HepG2 (cell line): ENCODE results near the gene DSCAML1. TPM values are rescaled to one million over a fixed set of nuclear protein-coding genes. Genes with fewer than 3 reads are reported as not detected.

Experiments used
- ATAC-seq: fragments of 200-7000 bp; cut with Tn5 transposase; 3 replicates; pipeline ENCODE4 v1.9.1; 2020; ENCODE audit warnings: mild to moderate bottlenecking, moderate library complexity
- BruUV-seq: library from RNA; stranded (reverse); fragments of 400-500 nt; replicated peaks from 2 replicates; lab custom pipeline; 2021; lab: Mats Ljungman, UMichigan
- CTCF ChIA-PET: fragments of 300-600 bp; formaldehyde crosslinking; extraction: SDS; loops from one replicate; lab custom pipeline; 2021; ENCODE audit warnings: low total read pairs, inconsistent platforms, low intra/inter-chr PET ratio; lab: Yijun Ruan, JAX
- POLR2A ChIA-PET: fragments of 350-600 bp; sonication (Branson Sonifier 250); formaldehyde crosslinking; loops from one replicate; lab custom pipeline; 2020; ENCODE audit warnings: antibody characterized with exemption, inconsistent platforms; lab: Yijun Ruan, JAX
- DNase-seq: peaks from one replicate; pipeline ENCODE4 v3.0.0-alpha.2; 2015; ENCODE audit warnings: low spot score
- FAIRE-seq: peaks from 3 replicates; lab custom pipeline; 2011; peaks lifted over from hg19 to GRCh38; lab: Jason Lieb, UNC
- H2AFZ ChIP-seq: one replicate; pipeline ENCODE4 v1.6.1; 2011; ENCODE audit warnings: low read length, inconsistent platforms
- H3K27ac ChIP-seq: fragments of 300-600 bp; 3 replicates; pipeline ENCODE4 v1.8.0; 2011; ENCODE audit warnings: mixed run types, mild to moderate bottlenecking, mixed read lengths, low read length, inconsistent platforms; ENCODE audit not compliant: insufficient read depth; ENCODE audit errors: extremely low read length
- H3K27me3 ChIP-seq, 2 experiments: fragments of 200-600 bp in 1 of 2; 2 replicates in 1 of 2; 3 replicates in 1 of 2; pipeline versions ENCODE4 v1.6.0 to v1.8.0; 2011; ENCODE audit warnings: low read length in 2 of 2, mild to moderate bottlenecking in 2 of 2, moderate library complexity in 2 of 2, inconsistent platforms in 1 of 2; ENCODE audit not compliant: insufficient read depth in 2 of 2, control insufficient read depth in 1 of 2
- H3K36me3 ChIP-seq, 2 experiments: fragments of 200-600 bp in 1 of 2; replicated peaks in 1 of 2; 2 replicates in 1 of 2; 3 replicates in 1 of 2; pipeline versions ENCODE4 v1.5.1 to v1.8.0; 2011; ENCODE audit warnings: low read length in 2 of 2, inconsistent platforms in 1 of 2; ENCODE audit not compliant: insufficient read depth in 2 of 2, control insufficient read depth in 1 of 2
- H3K4me1 ChIP-seq: 2 replicates; pipeline ENCODE4 v1.5.1; 2012; ENCODE audit warnings: low read length, inconsistent platforms; ENCODE audit not compliant: insufficient read depth
- H3K4me2 ChIP-seq: 2 replicates; pipeline ENCODE4 v1.6.0; 2011; ENCODE audit warnings: low read depth, low read length, inconsistent platforms
- H3K4me3 ChIP-seq, 3 experiments: fragments of 200-600 bp in 1 of 3; sonication (generic), shearing (Covaris generic) in 1 of 3; replicated peaks in 1 of 3; 2 replicates each; pipeline ENCODE4 v1.5.1; 2011 to 2016; ENCODE audit warnings: low read length in 3 of 3, inconsistent platforms in 2 of 3, low read depth in 2 of 3, mild to moderate bottlenecking in 2 of 3, control low read depth in 1 of 3, mixed read lengths in 1 of 3; ENCODE audit not compliant: insufficient read depth in 1 of 3
- H3K79me2 ChIP-seq: one replicate; pipeline ENCODE4 v1.6.1; 2011; ENCODE audit warnings: low read length, inconsistent platforms; ENCODE audit not compliant: insufficient read depth
- H3K9ac ChIP-seq: 2 replicates; pipeline ENCODE4 v1.6.0; 2011; ENCODE audit warnings: mild to moderate bottlenecking, low read depth, low read length, inconsistent platforms; ENCODE audit not compliant: insufficient read depth
- H3K9me3 ChIP-seq: 2 replicates; pipeline ENCODE4 v1.5.1; 2012; ENCODE audit warnings: mild to moderate bottlenecking, low read length
- H4K20me1 ChIP-seq: 2 replicates; pipeline ENCODE4 v1.6.0; 2011; ENCODE audit warnings: inconsistent platforms, mild to moderate bottlenecking, low read length, moderate library complexity; ENCODE audit not compliant: insufficient read depth
- MAZ ChIP-seq, 2 experiments: sonication (generic) in 1 of 2; formaldehyde crosslinking in 1 of 2; IDR thresholded peaks; 2 replicates each; pipeline versions ENCODE4 v1.5.0 to v1.6.1; 2012 to 2020; ENCODE audit warnings: low read depth in 2 of 2, mild to moderate bottlenecking in 2 of 2, borderline replicate concordance in 1 of 2, improper control_type of control experiment in 1 of 2, low read length in 1 of 2, missing genetic modification reagents in 1 of 2, moderate library complexity in 1 of 2
- MYC ChIP-seq: sonication (generic); formaldehyde crosslinking; IDR thresholded peaks from 2 replicates; pipeline ENCODE4 v1.9.0; 2021; ENCODE audit warnings: missing genetic modification reagents, borderline replicate concordance
- NFRKB ChIP-seq: fragments of 450-650 bp; IDR thresholded peaks from 2 replicates; pipeline ENCODE4 v1.6.1; 2017
- PLRG1 ChIP-seq: fragments of 450-650 bp; conservative IDR thresholded peaks from 2 replicates; pipeline ENCODE4 v1.6.1; 2016
- POLR2G ChIP-seq: fragments of 200-400 bp; formaldehyde crosslinking; IDR thresholded peaks from 2 replicates; pipeline ENCODE4 v1.6.1; 2018; ENCODE audit warnings: mild to moderate bottlenecking, low read depth, low read length, moderate library complexity
- TBX2 ChIP-seq: sonication (generic); formaldehyde crosslinking; IDR thresholded peaks from 2 replicates; pipeline ENCODE4 v1.5.0; 2020; ENCODE audit warnings: missing genetic modification reagents, mild to moderate bottlenecking, borderline replicate concordance
- TP53 ChIP-seq: sonication (generic); formaldehyde crosslinking; conservative IDR thresholded peaks from 2 replicates; pipeline ENCODE4 v1.4.0; 2020; ENCODE audit warnings: missing genetic modification reagents
- ZNF382 ChIP-seq: sonication (generic); formaldehyde crosslinking; IDR thresholded peaks from 2 replicates; pipeline ENCODE4 v1.5.0; 2020; ENCODE audit warnings: missing genetic modification reagents, mild to moderate bottlenecking, borderline replicate concordance
- WGBS: methylation state at CpG from one replicate; pipeline ENCODE4 v1.1.6; 2017; ENCODE audit warnings: low lambda C conversion rate; 5-methylcytosine and 5-hydroxymethylcytosine counted together
- in situ Hi-C: cut with HindIII; loops from 2 replicates; pipeline ENCODE4 v1.10.0; 2017; ENCODE audit warnings: low pct_unique_long_range_greater_than_20kb; ENCODE audit not compliant: extremely low pct_ligation_motif_present
- intact Hi-C: fragments of 100-400 bp; cut with micrococcal nuclease; formaldehyde crosslinking; loops from one replicate; pipeline ENCODE4 v1.10.0; 2022; ENCODE audit not compliant: unreplicated experiment
- polyA plus RNA-seq, 8 experiments: library from polyadenylated mRNA; depleted of rRNA in 3 of 8; stranded (reverse) in 7 of 8; unstranded in 1 of 8; fragments of >200 nt; fragmentation: Illumina TruSeq in 4 of 8; extraction: Trizol in 4 of 8; gene quantifications; 2 replicates each; pipeline versions ENCODE4 v1.2.1 to v1.2.3, GENCODE V29; 2011 to 2016; ENCODE audit warnings: low read depth in 4 of 8, missing spikeins in 1 of 8, mixed read lengths in 1 of 8; ENCODE audit not compliant: insufficient read depth in 1 of 8
- total RNA-seq, 5 experiments: library from RNA; depleted of rRNA; stranded (reverse); fragments of >200 nt; fragmentation: Illumina TruSeq; extraction: Trizol; gene quantifications; 2 replicates each; pipeline ENCODE4 v1.2.3, GENCODE V29; 2016; ENCODE audit warnings: low read depth in 1 of 5
- TF ChIP-seq, protein P1 (sequence below): sonication (generic); formaldehyde crosslinking; IDR thresholded peaks from 2 replicates; pipeline ENCODE4 v1.4.0; 2020; ENCODE audit warnings: missing genetic modification reagents
- TF ChIP-seq, protein P2 (sequence below): sonication (generic); formaldehyde crosslinking; IDR thresholded peaks from 2 replicates; pipeline ENCODE4 v1.8.0; 2022; ENCODE audit warnings: mild to moderate bottlenecking, missing genetic modification reagents, moderate library complexity
- TF ChIP-seq, protein P3 (sequence below): sonication (generic); formaldehyde crosslinking; IDR thresholded peaks from 2 replicates; pipeline ENCODE4 v1.5.1; 2020; ENCODE audit warnings: mild to moderate bottlenecking, missing genetic modification reagents, moderate library complexity
- TF ChIP-seq, protein P4 (sequence below): sonication (generic); formaldehyde crosslinking; IDR thresholded peaks from 2 replicates; pipeline ENCODE4 v1.4.0; 2020; ENCODE audit warnings: mild to moderate bottlenecking, missing genetic modification reagents
- TF ChIP-seq, protein P5 (sequence below): IDR thresholded peaks from 2 replicates; pipeline ENCODE4 v1.6.1; 2016; ENCODE audit warnings: mild to moderate bottlenecking, missing biosample characterization, missing genetic modification reagents

DSCAML1 gene
- total and polyA plus RNA-seq, 2 of the 13 experiments (the other 11 are each of a cell fraction or from before 2014, with no cell fraction given): 0.29 to 0.40 TPM

DNA sequence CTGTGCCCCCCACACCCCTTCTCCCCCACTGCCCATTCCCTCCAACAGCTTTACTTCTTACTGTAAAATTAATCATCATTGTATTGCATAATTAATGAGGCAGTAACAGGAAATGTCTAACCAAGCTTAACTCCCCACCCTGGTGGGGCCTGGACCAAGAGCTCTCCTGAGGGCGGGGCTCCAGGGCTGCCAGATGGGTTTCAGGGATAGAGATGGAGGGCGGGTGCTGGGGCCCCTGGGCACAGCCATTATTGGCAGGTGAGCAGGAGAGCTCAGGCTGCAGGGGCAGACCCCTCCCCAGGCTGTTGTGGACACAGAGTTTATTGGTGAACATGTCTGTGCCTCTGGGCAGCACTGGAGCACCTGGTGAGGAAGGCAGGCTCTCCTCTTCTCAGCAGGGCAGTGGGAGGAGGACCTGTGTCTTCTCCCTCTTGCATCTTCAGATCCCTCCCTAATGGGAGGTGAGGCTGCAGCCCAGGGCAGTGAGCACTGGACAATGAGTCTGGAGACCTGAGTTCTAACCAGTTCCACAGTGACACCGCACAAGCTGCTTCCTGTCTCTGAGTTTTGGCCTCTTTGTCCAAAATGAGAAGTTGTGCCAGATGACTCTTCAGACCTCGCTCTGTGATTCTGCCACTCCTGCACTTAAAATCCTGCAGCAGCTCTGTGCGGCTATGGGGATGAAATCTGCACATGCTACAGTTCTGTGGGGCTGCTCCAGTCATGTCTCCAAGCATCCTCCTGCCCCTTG, 236.1 kb downstream of the DSCAML1 start:
- Histone ChIP-seq H3K9ac (no peak overlapping the region), H4K20me1 (0 out of 2 replicates have a peak, but pooled peaks cover 3% of the 10 kb centered on the region), H3K9me3 (no peaks in the 10 kb centered on the region), H3K36me3 (no peaks in the 10 kb centered on the region), H2AFZ (no peak overlapping the region), H3K4me3 (no peak overlapping the region), H3K27me3 (peaks cover 1 to 8% of the 10 kb centered on the region in 2 experiments; a peak in 2 of 5 replicates), H3K79me2 (no peaks in the 10 kb centered on the region), H3K4me1 (no peaks in the 10 kb centered on the region), H3K4me2 (no peak overlapping the region), H3K27ac (no peak overlapping the region)
- 0% methylated on average over 2 of the region's 5 CpGs for WGBS
- BruUV-seq: no TSS peak
- no peak for FAIRE-seq
- intact Hi-C loops: no loop called here
- no peak for ATAC-seq
- ChIA-PET POLR2A (no interaction called here), CTCF (no interaction called here)
- no peak for DNase-seq
- in situ Hi-C loops: no loop called here
- TF ChIP-seq NFRKB (no peak), TBX2 (CRISPR knock-in tag) (no peak), MYC (no peak), POLR2G (no peak), PLRG1 (no peak), MAZ (IDR thresholded peaks at IDR 0.05; ENCODE audit: borderline replicate concordance, low read depth, low read length) (no peak), MAZ (CRISPR knock-in tag; IDR thresholded peaks at IDR 0.05; ENCODE audit: low read depth) (no peak), TP53 (CRISPR knock-in tag) (no peak), ZNF382 (CRISPR knock-in tag) (no peak)
- TF ChIP-seq, protein P1, sequence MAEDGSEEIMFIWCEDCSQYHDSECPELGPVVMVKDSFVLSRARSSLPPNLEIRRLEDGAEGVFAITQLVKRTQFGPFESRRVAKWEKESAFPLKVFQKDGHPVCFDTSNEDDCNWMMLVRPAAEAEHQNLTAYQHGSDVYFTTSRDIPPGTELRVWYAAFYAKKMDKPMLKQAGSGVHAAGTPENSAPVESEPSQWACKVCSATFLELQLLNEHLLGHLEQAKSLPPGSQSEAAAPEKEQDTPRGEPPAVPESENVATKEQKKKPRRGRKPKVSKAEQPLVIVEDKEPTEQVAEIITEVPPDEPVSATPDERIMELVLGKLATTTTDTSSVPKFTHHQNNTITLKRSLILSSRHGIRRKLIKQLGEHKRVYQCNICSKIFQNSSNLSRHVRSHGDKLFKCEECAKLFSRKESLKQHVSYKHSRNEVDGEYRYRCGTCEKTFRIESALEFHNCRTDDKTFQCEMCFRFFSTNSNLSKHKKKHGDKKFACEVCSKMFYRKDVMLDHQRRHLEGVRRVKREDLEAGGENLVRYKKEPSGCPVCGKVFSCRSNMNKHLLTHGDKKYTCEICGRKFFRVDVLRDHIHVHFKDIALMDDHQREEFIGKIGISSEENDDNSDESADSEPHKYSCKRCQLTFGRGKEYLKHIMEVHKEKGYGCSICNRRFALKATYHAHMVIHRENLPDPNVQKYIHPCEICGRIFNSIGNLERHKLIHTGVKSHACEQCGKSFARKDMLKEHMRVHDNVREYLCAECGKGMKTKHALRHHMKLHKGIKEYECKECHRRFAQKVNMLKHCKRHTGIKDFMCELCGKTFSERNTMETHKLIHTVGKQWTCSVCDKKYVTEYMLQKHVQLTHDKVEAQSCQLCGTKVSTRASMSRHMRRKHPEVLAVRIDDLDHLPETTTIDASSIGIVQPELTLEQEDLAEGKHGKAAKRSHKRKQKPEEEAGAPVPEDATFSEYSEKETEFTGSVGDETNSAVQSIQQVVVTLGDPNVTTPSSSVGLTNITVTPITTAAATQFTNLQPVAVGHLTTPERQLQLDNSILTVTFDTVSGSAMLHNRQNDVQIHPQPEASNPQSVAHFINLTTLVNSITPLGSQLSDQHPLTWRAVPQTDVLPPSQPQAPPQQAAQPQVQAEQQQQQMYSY (CRISPR knock-in tag): no peak
- TF ChIP-seq, protein P2, sequence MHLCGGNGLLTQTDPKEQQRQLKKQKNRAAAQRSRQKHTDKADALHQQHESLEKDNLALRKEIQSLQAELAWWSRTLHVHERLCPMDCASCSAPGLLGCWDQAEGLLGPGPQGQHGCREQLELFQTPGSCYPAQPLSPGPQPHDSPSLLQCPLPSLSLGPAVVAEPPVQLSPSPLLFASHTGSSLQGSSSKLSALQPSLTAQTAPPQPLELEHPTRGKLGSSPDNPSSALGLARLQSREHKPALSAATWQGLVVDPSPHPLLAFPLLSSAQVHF: no peak
- TF ChIP-seq, protein P3, sequence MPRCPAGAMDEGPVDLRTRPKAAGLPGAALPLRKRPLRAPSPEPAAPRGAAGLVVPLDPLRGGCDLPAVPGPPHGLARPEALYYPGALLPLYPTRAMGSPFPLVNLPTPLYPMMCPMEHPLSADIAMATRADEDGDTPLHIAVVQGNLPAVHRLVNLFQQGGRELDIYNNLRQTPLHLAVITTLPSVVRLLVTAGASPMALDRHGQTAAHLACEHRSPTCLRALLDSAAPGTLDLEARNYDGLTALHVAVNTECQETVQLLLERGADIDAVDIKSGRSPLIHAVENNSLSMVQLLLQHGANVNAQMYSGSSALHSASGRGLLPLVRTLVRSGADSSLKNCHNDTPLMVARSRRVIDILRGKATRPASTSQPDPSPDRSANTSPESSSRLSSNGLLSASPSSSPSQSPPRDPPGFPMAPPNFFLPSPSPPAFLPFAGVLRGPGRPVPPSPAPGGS (CRISPR knock-in tag): no peak
- TF ChIP-seq, protein P4, sequence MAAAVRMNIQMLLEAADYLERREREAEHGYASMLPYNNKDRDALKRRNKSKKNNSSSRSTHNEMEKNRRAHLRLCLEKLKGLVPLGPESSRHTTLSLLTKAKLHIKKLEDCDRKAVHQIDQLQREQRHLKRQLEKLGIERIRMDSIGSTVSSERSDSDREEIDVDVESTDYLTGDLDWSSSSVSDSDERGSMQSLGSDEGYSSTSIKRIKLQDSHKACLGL (CRISPR knock-in tag): no peak
- TF ChIP-seq, protein P5, sequence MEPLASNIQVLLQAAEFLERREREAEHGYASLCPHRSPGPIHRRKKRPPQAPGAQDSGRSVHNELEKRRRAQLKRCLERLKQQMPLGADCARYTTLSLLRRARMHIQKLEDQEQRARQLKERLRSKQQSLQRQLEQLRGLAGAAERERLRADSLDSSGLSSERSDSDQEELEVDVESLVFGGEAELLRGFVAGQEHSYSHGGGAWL: no peak
